Endothelial cell (in vitro differentiated cells): Measurements from ENCODE around the gene SLC2A2. TPM values are rescaled to one million over a fixed set of nuclear protein-coding genes. Genes with fewer than 3 reads are reported as not detected.
A peak's percentile ranks its signal among the peaks of the same experiment; 100 is the strongest.

Experiments used
- DNase-seq: peaks from one replicate; pipeline ENCODE4 v3.0.0; 2021; ENCODE audit warnings: low spot score
- H3K27ac Mint-ChIP-seq: one replicate; pipeline ENCODE4 v1.8.0; 2021; ENCODE audit warnings: mixed read lengths, inconsistent platforms; ENCODE audit not compliant: unreplicated experiment
- H3K27me3 Mint-ChIP-seq: one replicate; pipeline ENCODE4 v1.8.0; 2021; ENCODE audit warnings: mild to moderate bottlenecking, moderate library complexity, mixed read lengths, inconsistent platforms; ENCODE audit not compliant: unreplicated experiment
- H3K36me3 Mint-ChIP-seq: one replicate; pipeline ENCODE4 v1.8.0; 2021; ENCODE audit warnings: mild to moderate bottlenecking, low read depth, mixed read lengths, inconsistent platforms; ENCODE audit not compliant: unreplicated experiment
- H3K4me1 Mint-ChIP-seq: one replicate; pipeline ENCODE4 v1.8.0; 2021; ENCODE audit warnings: mild to moderate bottlenecking, mixed read lengths, inconsistent platforms; ENCODE audit not compliant: unreplicated experiment
- H3K4me3 Mint-ChIP-seq: one replicate; pipeline ENCODE4 v1.8.0; 2021; ENCODE audit warnings: mild to moderate bottlenecking, mixed read lengths, inconsistent platforms; ENCODE audit not compliant: unreplicated experiment
- H3K9me3 Mint-ChIP-seq: one replicate; pipeline ENCODE4 v1.8.0; 2021; ENCODE audit warnings: mixed read lengths, inconsistent platforms; ENCODE audit not compliant: unreplicated experiment
- CTCF ChIP-seq: fragments of 200-600 bp; sonication (generic); IDR thresholded peaks from one replicate; pipeline ENCODE4 v1.5.0; 2021; ENCODE audit warnings: antibody characterized with exemption; ENCODE audit not compliant: unreplicated experiment
- total RNA-seq: library from RNA; stranded (reverse); fragmentation: NEBNext Ultra II Directional; extraction: Animal tissue kit (Norgen Biotek cat#: 25700); gene quantifications from one replicate; pipeline ENCODE4 v1.2.1, GENCODE V29; 2021; ENCODE audit not compliant: unreplicated experiment

SLC2A2 gene
- total RNA-seq, 1 donor from 2014 or later = not detected

DNA sequence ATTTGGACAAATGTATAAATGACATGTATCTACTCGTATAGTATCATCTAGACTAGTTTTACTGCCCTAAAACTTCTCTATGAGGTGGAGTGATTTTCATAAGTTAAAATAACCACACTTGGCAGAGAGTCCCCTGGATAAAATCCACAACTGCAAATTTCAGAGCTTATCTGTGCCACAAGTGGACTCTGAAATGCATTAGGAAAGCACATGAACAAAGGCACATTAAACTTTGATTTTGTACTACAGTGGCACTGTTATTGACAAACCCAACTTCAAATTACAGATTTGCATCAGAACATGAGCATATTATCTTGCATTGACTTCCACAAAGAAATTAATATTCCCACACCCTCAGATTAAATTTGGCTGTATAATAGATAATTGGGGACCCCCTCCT is 60.0 kb downstream of the SLC2A2 start:
- peaks cover 4% of the 10 kb centered on the region for H3K4me1 Mint-ChIP-seq
- H3K36me3 Mint-ChIP-seq = no peaks in the 10 kb centered on the region
- H3K4me3 Mint-ChIP-seq = no peak overlapping the region
- no peak for TF ChIP-seq CTCF
- H3K27ac Mint-ChIP-seq = no peak overlapping the region
- no peak for DNase-seq
- peaks cover 1% of the 10 kb centered on the region for H3K27me3 Mint-ChIP-seq
- H3K9me3 Mint-ChIP-seq = no peaks in the 10 kb centered on the region

GRCh38 chr3:170962411-170962810 is 64.1 kb downstream of the SLC2A2 start:
- no peak for DNase-seq
- Mint-ChIP-seq H3K36me3 (no peaks in the 10 kb centered on the region), H3K27me3 (no peaks in the 10 kb centered on the region), H3K4me3 (no peak overlapping the region), H3K4me1 (no peaks in the 10 kb centered on the region), H3K27ac (no peak overlapping the region), H3K9me3 (no peaks in the 10 kb centered on the region)
- no peak for TF ChIP-seq CTCF

DNA sequence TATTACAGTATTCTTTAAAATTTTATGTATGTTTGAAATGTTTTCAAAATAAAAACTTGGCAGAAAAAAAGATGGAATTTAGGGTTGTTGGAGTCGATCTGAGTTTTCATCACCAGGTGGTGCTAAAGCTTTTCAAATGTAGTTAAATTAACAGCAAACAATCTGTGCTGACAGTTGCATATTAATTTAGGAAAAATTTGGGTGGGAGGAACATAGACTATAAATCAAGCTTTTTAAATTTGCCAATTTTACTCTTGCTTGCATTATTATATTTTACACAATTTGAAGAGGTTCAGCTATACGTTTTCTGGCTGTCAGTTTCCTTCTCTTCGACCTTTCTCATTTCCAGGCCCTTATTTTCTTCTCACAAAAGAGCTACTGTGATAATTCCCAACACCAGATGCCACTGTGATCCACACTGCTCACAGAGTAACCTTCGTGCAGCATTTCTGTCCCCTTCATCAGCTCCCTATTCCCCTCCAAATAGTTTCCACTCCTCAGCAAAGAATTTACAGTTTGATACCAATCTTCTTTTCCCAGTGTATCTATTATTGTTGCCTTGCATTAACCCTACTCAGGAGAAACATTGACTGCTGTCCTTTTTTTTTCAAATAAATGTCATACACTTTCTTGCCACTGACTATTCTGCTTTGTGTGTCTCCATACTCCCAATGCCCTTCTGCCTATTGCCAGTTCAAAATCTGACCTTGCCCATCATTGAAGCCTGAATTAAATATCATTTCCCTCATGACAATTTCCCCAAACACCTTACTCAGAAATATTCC is 64.7 kb downstream of the SLC2A2 start:
- H3K27ac Mint-ChIP-seq = no peak overlapping the region
- no peaks in the 10 kb centered on the region for H3K36me3 Mint-ChIP-seq
- H3K27me3 Mint-ChIP-seq = no peaks in the 10 kb centered on the region
- no peaks in the 10 kb centered on the region for H3K9me3 Mint-ChIP-seq
- no peak overlapping the region for H3K4me3 Mint-ChIP-seq
- TF ChIP-seq CTCF = peak; percentile 68
- peak; percentile 15 for DNase-seq
- H3K4me1 Mint-ChIP-seq = no peaks in the 10 kb centered on the region

- no peaks in the 10 kb centered on the region for H3K9me3 Mint-ChIP-seq
- no peak for TF ChIP-seq CTCF
- no peaks in the 10 kb centered on the region for H3K27me3 Mint-ChIP-seq
- no peak overlapping the region for H3K4me3 Mint-ChIP-seq
- no peak for DNase-seq
- H3K27ac Mint-ChIP-seq = no peak overlapping the region
- peaks cover 4% of the 10 kb centered on the region for H3K4me1 Mint-ChIP-seq
- no peaks in the 10 kb centered on the region for H3K36me3 Mint-ChIP-seq
Measured at GRCh38 chr3:170959457-170959856, 67.1 kb downstream of the SLC2A2 start.

- Mint-ChIP-seq H3K4me3 (no peak overlapping the region), H3K4me1 (peaks cover 12% of the 10 kb centered on the region), H3K36me3 (no peaks in the 10 kb centered on the region), H3K27me3 (peaks cover 2% of the 10 kb centered on the region), H3K27ac (no peak overlapping the region), H3K9me3 (no peaks in the 10 kb centered on the region)
- no peak for TF ChIP-seq CTCF
- DNase-seq = no peak
Measured at GRCh38 chr3:170956647-170957046, 69.9 kb downstream of the SLC2A2 start.
